ENCODE data around the gene FRMD3.

Gene FRMD3

GRCh38 chr9:83454076-83454475, 84.1 kb downstream of the FRMD3 start:
- TF ChIP-seq CTCF (IDR thresholded peaks at IDR 0.05; ENCODE audit: low read depth, low read length) = no peak
- H3K4me3 ChIP-seq (ENCODE audit: low read depth, low read length) = no peak overlapping the region
- DNase-seq = no peak
- no peaks in the 10 kb centered on the region for H3K27me3 ChIP-seq (ENCODE audit: insufficient read depth, low read depth, severe bottlenecking)
- H3K9me3 ChIP-seq (ENCODE audit: severe bottlenecking) = no peaks in the 10 kb centered on the region
- no peaks in the 10 kb centered on the region for H3K36me3 ChIP-seq
- no peak overlapping the region for H3K27ac ChIP-seq

- no peak for TF ChIP-seq CTCF (IDR thresholded peaks at IDR 0.05; ENCODE audit: low read depth, low read length)
- H3K4me3 ChIP-seq (ENCODE audit: low read depth, low read length) = no peak overlapping the region
- no peaks in the 10 kb centered on the region for H3K36me3 ChIP-seq
- no peak overlapping the region for H3K27ac ChIP-seq
- no peak for DNase-seq
- H3K27me3 ChIP-seq (ENCODE audit: insufficient read depth, low read depth, severe bottlenecking) = no peaks in the 10 kb centered on the region
- H3K9me3 ChIP-seq (ENCODE audit: severe bottlenecking) = no peaks in the 10 kb centered on the region
Measured at GRCh38 chr9:83451308-83451707, 86.9 kb downstream of the FRMD3 start.

- H3K9me3 ChIP-seq (ENCODE audit: severe bottlenecking) = no peaks in the 10 kb centered on the region
- no peak overlapping the region for H3K4me3 ChIP-seq (ENCODE audit: low read depth, low read length)
- H3K27me3 ChIP-seq (ENCODE audit: insufficient read depth, low read depth, severe bottlenecking) = no peaks in the 10 kb centered on the region
- peak; percentile 12 for DNase-seq
- no peaks in the 10 kb centered on the region for H3K36me3 ChIP-seq
- TF ChIP-seq CTCF (IDR thresholded peaks at IDR 0.05; ENCODE audit: low read depth, low read length) = no peak
- H3K27ac ChIP-seq = no peak overlapping the region
Measured at GRCh38 chr9:83449983-83450382, 88.2 kb downstream of the FRMD3 start.

DNA sequence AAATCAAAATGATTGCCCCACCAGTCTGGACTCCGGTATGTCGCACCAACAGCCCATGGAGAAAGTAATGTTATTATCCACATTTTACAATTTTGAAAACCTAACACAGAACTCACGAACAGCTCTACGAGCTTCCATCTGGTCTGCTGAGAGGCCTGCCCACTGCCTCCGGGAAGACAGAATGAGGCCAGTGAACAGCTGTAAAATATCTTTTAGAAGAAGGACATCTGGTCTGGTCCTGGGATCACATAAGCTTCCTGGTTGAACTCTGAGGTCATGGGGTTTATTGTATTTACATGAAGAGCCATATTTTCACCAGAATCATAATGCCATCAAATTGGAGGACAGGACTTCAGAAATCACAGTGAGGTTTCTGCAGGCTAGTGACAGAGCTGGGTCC, 89.0 kb downstream of the FRMD3 start:
- Histone ChIP-seq H3K36me3 (no peaks in the 10 kb centered on the region), H3K9me3 (ENCODE audit: severe bottlenecking) (no peaks in the 10 kb centered on the region), H3K4me3 (ENCODE audit: low read depth, low read length) (no peak overlapping the region), H3K27ac (no peak overlapping the region), H3K27me3 (ENCODE audit: insufficient read depth, low read depth, severe bottlenecking) (no peaks in the 10 kb centered on the region)
- no peak for TF ChIP-seq CTCF (IDR thresholded peaks at IDR 0.05; ENCODE audit: low read depth, low read length)
- DNase-seq = no peak

DNA sequence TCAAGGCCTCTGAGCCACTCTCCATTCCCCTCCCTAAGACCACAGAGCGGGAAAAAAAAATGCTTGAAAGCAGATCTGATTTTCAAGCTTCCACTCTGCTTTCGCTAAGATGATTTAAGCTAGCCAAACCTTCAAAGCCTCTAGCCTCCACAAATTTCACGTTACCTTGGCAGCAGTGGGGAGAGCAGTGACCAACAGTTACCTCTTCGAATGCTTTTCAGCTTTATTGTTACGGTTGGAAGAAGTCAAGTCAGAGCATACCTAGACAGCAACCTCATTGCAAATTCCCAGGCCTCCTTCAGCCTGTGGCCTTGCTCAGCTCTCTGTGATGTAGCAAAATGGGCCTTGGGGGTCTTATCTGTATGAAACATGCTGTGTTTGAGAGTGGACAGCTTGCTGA, 89.6 kb downstream of the FRMD3 start:
- Histone ChIP-seq H3K4me3 (ENCODE audit: low read depth, low read length) (no peak overlapping the region), H3K36me3 (no peaks in the 10 kb centered on the region), H3K27ac (no peak overlapping the region), H3K9me3 (ENCODE audit: severe bottlenecking) (no peaks in the 10 kb centered on the region), H3K27me3 (ENCODE audit: insufficient read depth, low read depth, severe bottlenecking) (no peaks in the 10 kb centered on the region)
- no peak for TF ChIP-seq CTCF (IDR thresholded peaks at IDR 0.05; ENCODE audit: low read depth, low read length)
- DNase-seq = no peak

- TF ChIP-seq CTCF (IDR thresholded peaks at IDR 0.05; ENCODE audit: low read depth, low read length) = no peak
- Histone ChIP-seq H3K9me3 (ENCODE audit: severe bottlenecking) (no peaks in the 10 kb centered on the region), H3K4me3 (ENCODE audit: low read depth, low read length) (no peak overlapping the region), H3K27me3 (ENCODE audit: insufficient read depth, low read depth, severe bottlenecking) (no peaks in the 10 kb centered on the region), H3K36me3 (no peaks in the 10 kb centered on the region), H3K27ac (no peak overlapping the region)
- no peak for DNase-seq
Measured at GRCh38 chr9:83447351-83447750, 90.8 kb downstream of the FRMD3 start.
